Dermis microvascular lymphatic vessel endothelial cell (primary cell): ENCODE measurements around the gene SLC17A1. TPM values are rescaled to one million over a fixed set of nuclear protein-coding genes. Genes with fewer than 3 reads are reported as not detected.
A peak's percentile ranks its signal among the peaks of the same experiment; 100 is the strongest.

Experiments used
- DNase-seq, 2 donors: peaks; one replicate each; pipeline versions ENCODE4 v3.0.0 to v3.0.0-alpha.2; 2010; ENCODE audit warnings: low read depth in 2 of 2
- total RNA-seq: library from RNA; depleted of rRNA; stranded (reverse); fragments of >200 nt; gene quantifications from 2 replicates; pipeline ENCODE4 v1.2.1, GENCODE V29; 2014

The SLC17A1 gene
- total RNA-seq, 1 donor from 2014 or later = not detected

GRCh38 chr6:25832670-25833069 is 818 bp upstream of the SLC17A1 start:
- DNase-seq = no peak

GRCh38 chr6:25832307-25832662 is 433 bp upstream of the SLC17A1 start:
- no peak for DNase-seq

- no peak for DNase-seq
Observed at GRCh38 chr6:25830458-25830857, 1.4 kb downstream of the SLC17A1 start.

- DNase-seq = no peak
Observed at GRCh38 chr6:25829375-25829774, 2.5 kb downstream of the SLC17A1 start.

- DNase-seq = no peak
Observed at GRCh38 chr6:25821341-25821740, 10.5 kb downstream of the SLC17A1 start.

- no peak for DNase-seq
Observed at GRCh38 chr6:25816252-25816651, 15.6 kb downstream of the SLC17A1 start.

GRCh38 chr6:25815194-25815593 is 16.7 kb downstream of the SLC17A1 start:
- DNase-seq = no peak

GRCh38 chr6:25804804-25805203 is 27.0 kb downstream of the SLC17A1 start:
- no peak for DNase-seq

- DNase-seq = no peak
Observed at GRCh38 chr6:25801436-25801835, 30.4 kb downstream of the SLC17A1 start.

GRCh38 chr6:25794784-25795183 is 37.1 kb downstream of the SLC17A1 start:
- no peak for DNase-seq

GRCh38 chr6:25793970-25794369 is 37.9 kb downstream of the SLC17A1 start:
- DNase-seq = no peak

GRCh38 chr6:25792016-25792415 is 39.8 kb downstream of the SLC17A1 start:
- DNase-seq = no peak

- no peak for DNase-seq
Observed at GRCh38 chr6:25789475-25789874, 42.4 kb downstream of the SLC17A1 start.

GRCh38 chr6:25788305-25788922 is 43.4 kb downstream of the SLC17A1 start:
- peak in 1 of 2 donors; percentile 64 for DNase-seq

GRCh38 chr6:25787428-25787827 is 44.4 kb downstream of the SLC17A1 start:
- DNase-seq = no peak

- no peak for DNase-seq
Observed at GRCh38 chr6:25781134-25781533, 50.7 kb downstream of the SLC17A1 start.

- DNase-seq = no peak
Observed at GRCh38 chr6:25777856-25778649, 53.8 kb downstream of the SLC17A1 start.

- DNase-seq = no peak
Observed at GRCh38 chr6:25777031-25777430, 54.8 kb downstream of the SLC17A1 start.

- DNase-seq = no peak
Observed at GRCh38 chr6:25774120-25774715, 57.6 kb downstream of the SLC17A1 start.

GRCh38 chr6:25769983-25770382 is 61.9 kb downstream of the SLC17A1 start:
- no peak for DNase-seq

GRCh38 chr6:25768566-25768965 is 63.3 kb downstream of the SLC17A1 start:
- no peak for DNase-seq

GRCh38 chr6:25764611-25765010 is 67.2 kb downstream of the SLC17A1 start:
- DNase-seq = no peak
